Ovary (tissue), 9 donors: ENCODE data around the gene PPT1. TPM values are rescaled to one million over a fixed set of nuclear protein-coding genes. Genes with fewer than 3 reads are reported as not detected.

Experiments used
- DNase-seq, 5 donors: peaks; one replicate each; pipeline ENCODE4 v3.0.0-alpha.2; 2019 to 2020
- H3K27ac ChIP-seq, 2 donors: fragments of 200-600 bp; one replicate each; pipeline versions ENCODE4 v1.5.1 to v1.8.0; 2019 to 2022
- H3K27me3 ChIP-seq: fragments of 200-600 bp; one replicate; pipeline ENCODE4 v1.8.0; 2022
- H3K36me3 ChIP-seq: fragments of 200-600 bp; sonication (generic); one replicate; pipeline ENCODE4 v1.5.1; 2019
- H3K4me1 ChIP-seq: one replicate; pipeline ENCODE4 v1.8.1; 2013; ENCODE audit warnings: mild to moderate bottlenecking, moderate library complexity; ENCODE audit not compliant: insufficient read depth
- H3K4me3 ChIP-seq: fragments of 200-600 bp; sonication (generic); one replicate; pipeline ENCODE4 v1.5.1; 2017
- H3K9me3 ChIP-seq, 2 donors: fragments of 200-600 bp in 1 of 2; sonication (generic) in 1 of 2; one replicate each; pipeline versions ENCODE4 v1.5.1 to v1.8.1; 2013 to 2019; ENCODE audit warnings: mild to moderate bottlenecking in 1 of 2, moderate library complexity in 1 of 2
- EP300 ChIP-seq: sonication (generic); formaldehyde crosslinking; IDR thresholded peaks from one replicate; pipeline ENCODE4 v1.6.1; 2017; ENCODE audit warnings: antibody characterized with exemption
- POLR2A ChIP-seq: fragments of 450-650 bp; IDR thresholded peaks from one replicate; pipeline ENCODE4 v1.6.1; 2017; ENCODE audit warnings: antibody characterized with exemption, mild to moderate bottlenecking, moderate library complexity
- WGBS, 3 donors: extraction: QIAGEN DNeasy Blood & Tissue Kit in 1 of 3; methylation state at CpG; one replicate each; pipeline versions ENCODE4 v1.1.5 to v1.1.7; 2013 to 2017; 5-methylcytosine and 5-hydroxymethylcytosine counted together
- intact Hi-C, 4 donors: fragments of 100-400 bp; cut with DNase I; formaldehyde crosslinking; loops; one replicate each; pipeline versions ENCODE4 v1.11.0 to v1.15.1; 2022 to 2023
- polyA plus RNA-seq, 2 donors: library from polyadenylated mRNA; stranded (reverse); fragments of 200-250 nt in 1 of 2; fragments of 350-450 nt in 1 of 2; fragmentation: Illumina TruSeq in 1 of 2; extraction: RNeasy Lipid Tissue Mini Kit (QIAGEN cat#74804) in 1 of 2; gene quantifications; one replicate each; pipeline ENCODE4 v1.2.3, GENCODE V29; 2013 to 2014
- total RNA-seq, 7 donors: library from RNA; depleted of rRNA in 2 of 7; stranded (reverse); fragments of >200 nt in 2 of 7; fragmentation: NEBNext Ultra II Directional in 3 of 7; extraction: Animal tissue kit (Norgen Biotek cat#: 25700) in 3 of 7; gene quantifications; one replicate each; pipeline versions ENCODE4 v1.1.0 to v1.2.4, GENCODE V29; 2016 to 2023
- TF ChIP-seq, protein P1 (sequence below), 3 donors: fragments of 450-650 bp in 2 of 3; fragments of 200-600 bp in 1 of 3; IDR thresholded peaks; one replicate each; pipeline versions ENCODE4 v1.5.1 to v1.8.0; 2016 to 2022; ENCODE audit warnings: antibody characterized with exemption in 3 of 3, mild to moderate bottlenecking in 1 of 3
- donor health status: DM: no; HTN: no; CAD: no; lungs with moderate emphysema.
- donor health status: DM: no; HTN: no; CAD: no.
- donor health status: Bipolar disorder and iron deficiency.
- donor health status: DM: yes; HTN: yes; CAD: no.
- donor health status: DM: no; HTN: no; CAD: no.
- donor health status: DM: yes; HTN: yes; CAD: no.

PPT1 gene
- total and polyA plus RNA-seq, 9 donors: 38.0 to 247 (median 71.0) TPM

DNA sequence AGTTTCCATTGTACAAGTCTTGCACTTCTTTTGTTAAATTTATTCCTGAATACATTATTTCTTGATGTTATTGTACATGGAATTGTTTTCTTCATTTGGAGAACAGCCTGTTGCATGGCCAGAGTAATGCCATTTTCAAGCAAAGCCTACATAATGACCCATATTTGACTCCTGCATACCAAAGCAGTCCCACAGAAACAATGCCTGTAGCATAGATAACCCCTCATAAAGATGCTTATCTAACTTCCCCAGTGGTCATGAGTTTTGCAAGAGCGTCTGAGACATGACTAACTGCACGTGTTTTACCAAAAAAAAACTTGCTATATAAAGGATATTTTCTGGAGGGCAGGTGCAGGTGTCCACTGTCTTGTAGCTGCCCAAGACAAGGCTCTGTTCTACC is 33.8 kb upstream of the PPT1 start:
- no peak overlapping the region for H3K27ac ChIP-seq

DNA sequence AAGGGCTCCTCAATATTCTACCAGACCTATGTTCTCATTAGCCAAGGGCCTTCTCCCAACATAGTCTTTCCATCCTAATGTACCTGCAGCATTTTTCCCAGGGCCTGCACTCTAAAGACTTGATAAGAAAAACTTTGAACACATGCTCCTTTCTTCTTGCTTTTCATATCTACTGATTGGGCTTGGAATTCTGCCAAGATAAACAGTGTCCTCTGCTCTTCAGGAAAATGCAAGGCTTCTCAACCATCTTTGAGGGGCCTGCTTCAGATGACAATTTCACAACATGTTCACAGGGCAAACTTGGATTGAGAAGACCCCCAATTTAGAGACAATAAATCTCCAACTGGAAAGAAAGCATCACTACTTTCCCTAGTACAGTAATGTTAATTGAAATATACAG is 25.8 kb upstream of the PPT1 start:
- Histone ChIP-seq H3K4me1 (no peaks in the 10 kb centered on the region), H3K9me3 (no peaks in the 10 kb centered on the region), H3K4me3 (no peak overlapping the region), H3K36me3 (no peaks in the 10 kb centered on the region), H3K27ac (no peak overlapping the region), H3K27me3 (no peaks in the 10 kb centered on the region)
- TF ChIP-seq, protein P1, sequence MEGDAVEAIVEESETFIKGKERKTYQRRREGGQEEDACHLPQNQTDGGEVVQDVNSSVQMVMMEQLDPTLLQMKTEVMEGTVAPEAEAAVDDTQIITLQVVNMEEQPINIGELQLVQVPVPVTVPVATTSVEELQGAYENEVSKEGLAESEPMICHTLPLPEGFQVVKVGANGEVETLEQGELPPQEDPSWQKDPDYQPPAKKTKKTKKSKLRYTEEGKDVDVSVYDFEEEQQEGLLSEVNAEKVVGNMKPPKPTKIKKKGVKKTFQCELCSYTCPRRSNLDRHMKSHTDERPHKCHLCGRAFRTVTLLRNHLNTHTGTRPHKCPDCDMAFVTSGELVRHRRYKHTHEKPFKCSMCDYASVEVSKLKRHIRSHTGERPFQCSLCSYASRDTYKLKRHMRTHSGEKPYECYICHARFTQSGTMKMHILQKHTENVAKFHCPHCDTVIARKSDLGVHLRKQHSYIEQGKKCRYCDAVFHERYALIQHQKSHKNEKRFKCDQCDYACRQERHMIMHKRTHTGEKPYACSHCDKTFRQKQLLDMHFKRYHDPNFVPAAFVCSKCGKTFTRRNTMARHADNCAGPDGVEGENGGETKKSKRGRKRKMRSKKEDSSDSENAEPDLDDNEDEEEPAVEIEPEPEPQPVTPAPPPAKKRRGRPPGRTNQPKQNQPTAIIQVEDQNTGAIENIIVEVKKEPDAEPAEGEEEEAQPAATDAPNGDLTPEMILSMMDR (IDR thresholded peaks at IDR 0.05): no peak
- TF ChIP-seq EP300 (no peak), POLR2A (no peak)
- no peak for DNase-seq
- intact Hi-C loops: no loop called here

More for the DNA sequence above, 33.8 kb upstream of the PPT1 start:
- Histone ChIP-seq H3K27me3 (no peaks in the 10 kb centered on the region), H3K4me1 (peaks cover 4% of the 10 kb centered on the region), H3K4me3 (no peak overlapping the region), H3K9me3 (no peaks in the 10 kb centered on the region), H3K36me3 (no peaks in the 10 kb centered on the region)
- intact Hi-C loops: no loop called here
- WGBS, 3 donors: 34 to 50% (median 47%) methylated on average over 2 of the region's 2 CpGs
- no peak for DNase-seq
- no peak for TF ChIP-seq EP300
- no peak for TF ChIP-seq POLR2A
- TF ChIP-seq, protein P1 (IDR thresholded peaks at IDR 0.05): no peak

DNA sequence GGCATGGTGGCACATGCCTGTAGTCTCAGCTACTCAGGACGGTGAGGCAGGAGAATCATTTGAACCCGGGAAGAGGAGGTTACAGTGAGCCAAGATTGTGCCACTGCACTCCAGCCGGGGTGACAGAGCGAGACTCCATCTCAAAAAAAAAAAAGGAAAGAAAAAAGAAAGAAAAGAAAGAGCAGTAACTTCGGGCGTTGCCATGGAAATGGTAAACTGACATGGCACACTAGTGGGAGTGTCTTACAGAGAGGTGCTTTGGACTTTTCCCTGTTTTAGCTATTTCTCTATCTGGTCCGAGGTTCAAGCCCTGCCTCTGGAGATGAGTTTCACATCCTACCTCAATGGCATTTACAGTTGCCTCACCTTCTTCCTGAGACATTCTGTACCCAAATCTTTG is 23.1 kb upstream of the PPT1 start:
- H3K36me3 ChIP-seq: no peaks in the 10 kb centered on the region
- intact Hi-C loops: no loop called here
- no peaks in the 10 kb centered on the region for H3K4me1 ChIP-seq
- H3K27ac ChIP-seq: no peak overlapping the region
- whole genome bisulfite sequencing, 3 donors: 77 to 83% (median 82%) methylated on average over 7 of the region's 7 CpGs
- TF ChIP-seq, protein P1 (IDR thresholded peaks at IDR 0.05): no peak
- TF ChIP-seq EP300 (no peak), POLR2A (no peak)
- H3K4me3 ChIP-seq: no peak overlapping the region
- H3K27me3 ChIP-seq: no peaks in the 10 kb centered on the region
- no peaks in the 10 kb centered on the region for H3K9me3 ChIP-seq
- DNase-seq: no peak

DNA sequence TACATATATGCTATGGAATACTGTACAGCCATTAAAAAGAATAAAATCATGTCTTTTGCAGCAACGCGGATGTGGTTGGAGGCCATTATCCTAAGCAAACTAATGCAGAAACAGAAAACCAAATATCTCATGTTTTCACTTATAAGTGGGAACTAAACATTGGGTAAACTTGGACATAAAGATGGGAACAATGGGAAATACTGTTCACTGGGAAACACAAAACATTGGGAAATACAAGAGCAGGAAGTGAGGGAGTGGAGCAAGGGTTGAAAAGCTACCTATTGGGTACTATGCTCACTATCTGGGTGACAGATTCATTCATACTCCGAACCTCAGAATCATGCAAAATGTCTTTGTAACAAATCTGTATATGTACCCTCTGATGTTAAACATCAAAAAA is 17.3 kb upstream of the PPT1 start:
- Histone ChIP-seq H3K4me1 (no peaks in the 10 kb centered on the region), H3K36me3 (no peaks in the 10 kb centered on the region), H3K9me3 (peaks cover 0 to 6% of the 10 kb centered on the region in 2 donors), H3K27me3 (no peaks in the 10 kb centered on the region), H3K4me3 (no peak overlapping the region), H3K27ac (no peak overlapping the region)
- DNase-seq: no peak
- 85 to 88% (median 86%) methylated on average over 3 of the region's 3 CpGs for WGBS, 3 donors
- intact Hi-C loops: no loop called here
- no peak for TF ChIP-seq POLR2A
- TF ChIP-seq EP300: no peak
- TF ChIP-seq, protein P1 (IDR thresholded peaks at IDR 0.05): no peak

DNA sequence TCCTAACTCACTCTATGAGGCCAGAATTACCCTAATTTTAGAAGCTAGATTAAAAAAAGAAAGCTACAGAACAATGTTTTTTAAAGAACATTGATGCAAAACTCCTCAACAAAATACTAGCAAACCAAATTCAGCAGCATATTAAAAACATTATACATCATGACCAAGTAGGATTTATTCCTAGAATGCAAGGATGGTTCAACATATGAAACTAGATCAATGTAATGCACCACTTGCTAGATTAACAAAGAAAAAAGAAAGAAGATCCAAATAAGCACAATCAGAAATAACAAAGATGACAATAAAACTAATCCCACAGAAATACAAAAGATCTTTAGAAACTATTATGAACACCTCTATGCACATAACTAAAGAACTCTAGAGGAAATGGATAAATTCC is 13.3 kb upstream of the PPT1 start:
- H3K27me3 ChIP-seq: no peaks in the 10 kb centered on the region
- TF ChIP-seq POLR2A (no peak), EP300 (no peak)
- TF ChIP-seq, protein P1 (IDR thresholded peaks at IDR 0.05): no peak
- H3K9me3 ChIP-seq: peaks cover 0 to 6% of the 10 kb centered on the region in 2 donors
- H3K4me1 ChIP-seq: no peaks in the 10 kb centered on the region
- no peaks in the 10 kb centered on the region for H3K36me3 ChIP-seq
- H3K4me3 ChIP-seq: no peak overlapping the region
- H3K27ac ChIP-seq: no peak overlapping the region
- DNase-seq: no peak
- intact Hi-C loops: no loop called here
